ENCODE measurements around the gene FBLN1. TPM values are rescaled to one million over a fixed set of nuclear protein-coding genes. Genes with fewer than 3 reads are reported as not detected.
"Not testable (repeated sequence)": the region's sequence is repeated elsewhere in the genome, so short reads cannot be mapped to it uniquely, and the experiment has no call there.

Gene FBLN1
- total RNA-seq, 1 donor from 2014 or later: 0.26 TPM

GRCh38 chr22:45602004-45602733, 99.5 kb downstream of the FBLN1 start:
- DNase-seq (ENCODE audit: low read depth in 2 of 2): no peak

- peak in 1 of 2 donors; percentile 31 for DNase-seq (ENCODE audit: low read depth in 2 of 2)
Observed at GRCh38 chr22:45602824-45603595, 100.3 kb downstream of the FBLN1 start.

GRCh38 chr22:45603619-45604018, 100.9 kb downstream of the FBLN1 start:
- DNase-seq (ENCODE audit: low read depth in 2 of 2): no peak

- not testable (repeated sequence) for DNase-seq (ENCODE audit: low read depth in 2 of 2)
Observed at GRCh38 chr22:45608045-45608444, 105.4 kb downstream of the FBLN1 start.

GRCh38 chr22:45608763-45609180, 106.1 kb downstream of the FBLN1 start:
- peak; percentile 40 for DNase-seq (ENCODE audit: low read depth in 2 of 2)

- DNase-seq (ENCODE audit: low read depth in 2 of 2): peak; percentile 74 to 79
Observed at GRCh38 chr22:45612451-45612901, 109.8 kb downstream of the FBLN1 start.

- DNase-seq (ENCODE audit: low read depth in 2 of 2): peak; percentile 47 to 66
Observed at GRCh38 chr22:45612940-45613339, 110.3 kb downstream of the FBLN1 start.

GRCh38 chr22:45615364-45615763, 112.7 kb downstream of the FBLN1 start:
- no peak for DNase-seq (ENCODE audit: low read depth in 2 of 2)

GRCh38 chr22:45616432-45616831, 113.7 kb downstream of the FBLN1 start:
- no peak for DNase-seq (ENCODE audit: low read depth in 2 of 2)

- no peak for DNase-seq (ENCODE audit: low read depth in 2 of 2)
Observed at GRCh38 chr22:45617948-45618347, 115.3 kb downstream of the FBLN1 start.

GRCh38 chr22:45620706-45621105, 118.0 kb downstream of the FBLN1 start:
- DNase-seq (ENCODE audit: low read depth in 2 of 2): no peak

- DNase-seq (ENCODE audit: low read depth in 2 of 2): no peak
Observed at GRCh38 chr22:45621836-45622600, 119.3 kb downstream of the FBLN1 start.

- DNase-seq (ENCODE audit: low read depth in 2 of 2): not testable (repeated sequence)
Observed at GRCh38 chr22:45623464-45624145, 120.9 kb downstream of the FBLN1 start.

- DNase-seq (ENCODE audit: low read depth in 2 of 2): peak; percentile 36 to 61
Observed at GRCh38 chr22:45626198-45626651, 123.5 kb downstream of the FBLN1 start.

GRCh38 chr22:45627489-45628233, 125.0 kb downstream of the FBLN1 start:
- DNase-seq (ENCODE audit: low read depth in 2 of 2): no peak

GRCh38 chr22:45628515-45628914, 125.8 kb downstream of the FBLN1 start:
- DNase-seq (ENCODE audit: low read depth in 2 of 2): no peak

GRCh38 chr22:45629469-45630089, 126.9 kb downstream of the FBLN1 start:
- DNase-seq (ENCODE audit: low read depth in 2 of 2): no peak

GRCh38 chr22:45630436-45630835, 127.8 kb downstream of the FBLN1 start:
- DNase-seq (ENCODE audit: low read depth in 2 of 2): no peak

GRCh38 chr22:45631140-45631840, 128.6 kb downstream of the FBLN1 start:
- no peak for DNase-seq (ENCODE audit: low read depth in 2 of 2)

Data from dermis microvascular lymphatic vessel endothelial cell (primary cell).